AG04449 (cell line): ENCODE data around the gene TBC1D32.
"Not testable (repeated sequence)": the region's sequence is repeated elsewhere in the genome, so short reads cannot be mapped to it uniquely, and the experiment has no call there.

ENCODE experiments used
- CTCF ChIA-PET: fragments of 350-600 bp; formaldehyde crosslinking; extraction: SDS; loops from one replicate; lab custom pipeline; 2021; ENCODE audit warnings: antibody characterized with exemption; lab: Yijun Ruan, JAX
- POLR2A ChIA-PET: fragments of 400-600, 350-600 bp; formaldehyde crosslinking; extraction: SDS; loops from one replicate; lab custom pipeline; 2020; ENCODE audit warnings: antibody characterized with exemption, inconsistent platforms; lab: Yijun Ruan, JAX
- DNase-seq: peaks from one replicate; pipeline ENCODE4 v3.0.0-alpha.2; 2010; ENCODE audit warnings: low read depth, low spot score
- H3K4me3 ChIP-seq: 2 replicates; pipeline ENCODE4 v1.5.1; 2011; ENCODE audit warnings: low read depth, mild to moderate bottlenecking, control low read depth, low read length
- TF ChIP-seq, protein P1 (sequence below): IDR thresholded peaks from one replicate; pipeline ENCODE4 v1.5.1; 2011; ENCODE audit warnings: mild to moderate bottlenecking, moderate library complexity, low read length, control low read depth, inconsistent platforms; ENCODE audit not compliant: insufficient read depth; ENCODE audit errors: missing control alignments

Gene TBC1D32

DNA sequence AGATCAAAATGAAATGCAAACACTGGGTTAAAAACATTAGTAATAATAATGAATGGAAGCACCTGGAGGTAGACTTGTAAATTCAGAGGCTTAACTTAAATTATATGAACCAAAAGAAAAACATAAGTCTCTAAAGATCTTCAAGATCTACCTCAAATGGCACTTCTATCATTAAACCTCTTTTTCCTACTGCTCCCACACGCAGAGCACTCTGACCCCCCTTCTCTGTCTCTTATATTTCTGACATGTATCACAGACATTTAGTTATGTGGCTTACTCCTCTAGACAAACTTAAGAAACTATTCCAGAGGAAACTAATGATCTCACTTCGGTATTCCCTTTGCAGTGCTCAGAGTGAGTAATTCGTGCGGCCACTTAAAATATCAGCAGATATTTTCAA is 1.1 kb downstream of the TBC1D32 start:
- ChIA-PET POLR2A (no interaction called here), CTCF (no interaction called here)
- H3K4me3 ChIP-seq = no peak overlapping the region
- no peak for DNase-seq
- TF ChIP-seq, protein P1, sequence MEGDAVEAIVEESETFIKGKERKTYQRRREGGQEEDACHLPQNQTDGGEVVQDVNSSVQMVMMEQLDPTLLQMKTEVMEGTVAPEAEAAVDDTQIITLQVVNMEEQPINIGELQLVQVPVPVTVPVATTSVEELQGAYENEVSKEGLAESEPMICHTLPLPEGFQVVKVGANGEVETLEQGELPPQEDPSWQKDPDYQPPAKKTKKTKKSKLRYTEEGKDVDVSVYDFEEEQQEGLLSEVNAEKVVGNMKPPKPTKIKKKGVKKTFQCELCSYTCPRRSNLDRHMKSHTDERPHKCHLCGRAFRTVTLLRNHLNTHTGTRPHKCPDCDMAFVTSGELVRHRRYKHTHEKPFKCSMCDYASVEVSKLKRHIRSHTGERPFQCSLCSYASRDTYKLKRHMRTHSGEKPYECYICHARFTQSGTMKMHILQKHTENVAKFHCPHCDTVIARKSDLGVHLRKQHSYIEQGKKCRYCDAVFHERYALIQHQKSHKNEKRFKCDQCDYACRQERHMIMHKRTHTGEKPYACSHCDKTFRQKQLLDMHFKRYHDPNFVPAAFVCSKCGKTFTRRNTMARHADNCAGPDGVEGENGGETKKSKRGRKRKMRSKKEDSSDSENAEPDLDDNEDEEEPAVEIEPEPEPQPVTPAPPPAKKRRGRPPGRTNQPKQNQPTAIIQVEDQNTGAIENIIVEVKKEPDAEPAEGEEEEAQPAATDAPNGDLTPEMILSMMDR = no peak

DNA sequence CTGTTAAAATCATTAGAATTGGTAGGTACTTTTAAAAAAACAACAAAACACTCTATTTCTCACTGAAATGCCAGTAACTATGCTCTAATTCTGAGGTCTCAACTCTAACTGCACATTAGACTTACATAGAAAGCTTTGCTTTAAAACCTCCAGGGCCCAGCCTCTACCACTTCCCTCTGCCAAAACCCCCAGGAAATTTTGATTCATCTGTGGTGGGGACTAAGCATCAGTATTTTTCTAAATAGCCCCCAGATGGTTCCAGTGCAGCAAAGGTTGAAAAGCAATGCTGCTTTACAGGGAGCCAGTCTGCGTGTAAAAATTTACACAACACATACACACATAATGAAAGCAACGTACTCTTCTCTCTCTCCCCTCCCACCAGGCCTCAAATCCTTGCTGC is 3.8 kb downstream of the TBC1D32 start:
- ChIA-PET POLR2A (no interaction called here), CTCF (interaction anchor here (1.6 to 4.9 kb wide), 2 partner anchors 12 to 17 kb away, joined by 4 to 35 read pairs; no protein-coding TSS in a partner anchor)
- TF ChIP-seq, protein P1 = no peak
- no peak overlapping the region for H3K4me3 ChIP-seq
- DNase-seq = no peak

DNA sequence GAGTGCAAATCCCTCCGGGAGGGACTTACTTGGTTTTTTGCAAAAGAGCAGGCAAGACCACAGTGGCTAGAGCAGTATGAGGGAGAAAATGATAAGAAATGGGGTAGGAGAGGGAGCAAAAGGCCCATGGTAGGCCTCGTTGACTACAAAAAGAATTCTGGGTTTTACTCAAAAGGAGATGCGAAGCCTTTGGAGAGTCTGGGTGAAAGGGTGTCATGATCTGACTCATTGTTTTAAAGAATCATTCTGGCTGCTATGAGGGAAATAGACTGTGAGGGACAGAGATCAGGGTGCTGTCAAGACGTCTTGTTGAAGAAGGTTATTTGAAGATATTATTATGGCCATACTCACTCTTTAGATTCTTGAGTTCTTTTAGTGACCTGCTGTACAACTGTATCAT is 13.0 kb downstream of the TBC1D32 start:
- TF ChIP-seq, protein P1 = no peak
- ChIA-PET CTCF (interaction anchor here (4.8 kb wide), 1 partner anchor 9 kb away, joined by 35 read pairs; no protein-coding TSS in a partner anchor), POLR2A (no interaction called here)
- no peak overlapping the region for H3K4me3 ChIP-seq
- no peak for DNase-seq

DNA sequence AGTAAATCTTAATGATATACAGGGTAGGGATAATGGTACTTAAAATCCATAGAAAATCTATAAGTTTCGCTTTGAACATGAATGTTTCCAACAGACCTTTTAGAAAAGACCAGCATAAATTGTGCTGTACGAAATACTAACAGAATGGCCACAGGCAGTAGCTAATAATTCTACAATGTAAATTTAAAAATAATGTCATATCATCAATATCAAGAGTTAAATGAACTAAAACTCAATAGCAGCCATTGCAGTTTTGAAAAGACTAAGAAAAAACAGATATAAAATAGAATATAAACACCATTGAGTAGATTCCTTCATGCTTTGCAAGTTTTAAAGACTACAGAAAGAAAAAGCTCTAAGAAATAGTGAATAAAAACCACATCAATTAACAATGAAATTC is 14.7 kb downstream of the TBC1D32 start:
- POLR2A ChIA-PET = no interaction called here
- CTCF ChIA-PET = interaction anchor here (1.1 to 4.8 kb wide), 7 partner anchors 11 to 865 kb away, joined by 3 to 35 read pairs (median 4); no protein-coding TSS in a partner anchor
- H3K4me3 ChIP-seq = no peak overlapping the region
- TF ChIP-seq, protein P1 = no peak
- no peak for DNase-seq

DNA sequence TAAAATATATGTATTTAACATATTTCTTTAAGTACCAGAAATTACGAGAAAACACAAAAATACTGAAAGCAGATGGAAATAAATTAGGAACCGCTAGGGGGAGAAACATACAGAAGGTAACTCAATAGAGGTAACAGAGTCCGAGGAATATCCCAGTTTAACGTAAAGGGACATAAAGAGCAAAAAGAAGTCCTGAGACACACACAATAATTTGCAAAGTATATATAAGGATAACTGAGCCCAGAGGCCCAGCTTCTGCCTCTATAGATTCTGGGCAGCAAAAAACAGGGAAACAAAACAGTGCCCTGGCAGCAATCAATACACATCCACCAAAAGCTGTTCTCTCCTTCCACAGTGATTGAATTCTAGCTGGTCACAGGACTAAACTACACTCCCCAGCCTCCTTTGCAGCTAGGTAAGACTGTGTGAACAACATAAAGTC is 15.1 kb downstream of the TBC1D32 start:
- POLR2A ChIA-PET = no interaction called here
- TF ChIP-seq, protein P1 = peak; percentile 13
- H3K4me3 ChIP-seq = no peak overlapping the region
- CTCF ChIA-PET = interaction anchor here (1.1 to 4.8 kb wide), 7 partner anchors 11 to 866 kb away, joined by 3 to 35 read pairs (median 4); no protein-coding TSS in a partner anchor
- DNase-seq = no peak

DNA sequence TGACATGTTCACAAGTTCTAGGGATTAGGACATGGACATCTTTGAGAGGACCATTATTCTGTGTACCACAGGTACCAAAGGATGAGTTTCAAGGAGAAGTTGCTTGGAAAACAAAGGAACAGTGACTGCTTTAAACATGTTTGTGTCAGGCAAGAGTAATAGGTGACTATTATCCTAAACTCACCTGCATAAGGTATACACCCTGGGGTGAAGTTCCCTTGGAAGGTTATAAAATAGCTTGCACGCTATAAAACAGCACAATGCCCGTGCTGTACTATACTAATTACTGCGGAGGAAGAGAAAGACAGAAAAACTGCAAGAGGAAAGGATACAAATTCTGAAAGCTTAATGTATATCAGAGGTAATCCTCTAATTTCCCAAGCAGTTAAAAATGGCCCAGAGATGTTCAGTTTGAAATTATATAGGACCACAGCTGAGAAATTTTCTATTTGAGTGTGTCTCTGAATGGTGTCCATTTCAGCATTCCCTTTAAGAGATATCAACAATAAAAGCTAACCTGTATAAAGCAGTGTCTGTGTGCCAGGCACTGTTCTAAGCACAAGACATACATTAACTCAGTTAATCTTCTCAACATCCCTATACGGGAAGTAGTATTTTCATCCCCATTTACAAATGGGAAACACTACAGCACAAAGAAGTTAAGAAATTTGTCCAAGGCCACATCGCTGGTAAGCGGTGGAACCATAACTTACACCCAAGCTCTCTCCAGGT is 19.7 kb downstream of the TBC1D32 start:
- TF ChIP-seq, protein P1 = no peak
- no peak for DNase-seq
- ChIA-PET CTCF (interaction anchor here (1.0 to 1.7 kb wide), 3 partner anchors 15 to 870 kb away, joined by 3 to 5 read pairs (median 4); no protein-coding TSS in a partner anchor), POLR2A (no interaction called here)
- H3K4me3 ChIP-seq = no peak overlapping the region

DNA sequence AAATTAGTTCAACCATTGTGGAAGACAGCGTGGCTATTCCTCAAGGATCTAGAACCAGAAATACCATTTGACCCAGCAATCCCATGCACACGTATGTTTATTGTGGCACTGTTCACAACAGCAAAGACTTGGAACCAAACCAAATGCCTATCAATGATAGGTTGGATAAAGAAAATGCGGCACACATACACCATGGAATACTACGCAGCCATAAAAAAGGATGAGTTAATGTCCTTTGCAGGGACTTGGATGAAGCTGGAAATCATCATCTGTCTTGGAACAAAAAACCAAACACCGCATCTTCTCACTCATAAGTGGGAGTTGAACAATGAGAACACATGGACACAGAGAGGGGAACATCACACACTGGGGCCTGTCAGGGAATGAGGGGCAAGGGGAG is 22.5 kb downstream of the TBC1D32 start:
- H3K4me3 ChIP-seq, POLR2A ChIA-PET, DNase-seq, CTCF ChIA-PET: not testable (repeated sequence)
